Measurements from ENCODE around the gene UTY.

The UTY gene

DNA sequence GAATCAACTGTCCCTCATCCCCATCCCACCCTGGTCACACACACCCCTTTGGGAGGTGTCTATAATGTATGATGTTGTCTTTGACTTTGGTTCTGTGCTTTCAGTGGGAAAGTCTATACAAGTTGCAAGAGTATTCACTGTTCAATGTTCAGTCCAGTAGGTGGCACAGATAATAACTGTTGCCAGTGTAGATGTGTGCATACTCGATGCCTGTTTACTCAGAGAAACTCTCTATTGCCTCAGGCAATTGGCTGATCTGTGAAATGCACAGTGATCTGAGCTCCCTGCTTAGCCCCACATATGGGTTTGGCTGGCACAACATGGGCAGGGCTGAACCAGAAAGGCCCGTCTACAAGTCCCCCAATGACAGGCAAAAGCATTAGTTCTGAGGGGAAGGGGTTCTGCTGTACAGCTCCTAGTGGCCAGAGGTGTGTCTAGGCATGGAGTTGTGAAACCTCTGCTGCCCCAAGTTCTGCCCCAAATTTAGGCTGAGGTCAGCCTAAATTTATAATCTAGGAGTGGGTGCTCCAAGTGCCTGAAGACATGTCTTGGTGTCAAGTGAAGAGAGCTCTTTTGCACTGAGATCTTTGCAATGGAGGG, 252.4 kb downstream of the UTY start:
- Histone ChIP-seq H3K36me3 (ENCODE audit: control insufficient read depth in 4 of 4, insufficient read depth in 4 of 4, low read length in 3 of 4) (no peaks in the 10 kb centered on the region), H3K4me3 (ENCODE audit: control insufficient read depth in 1 of 7, extremely low read depth in 1 of 7, insufficient read depth in 4 of 7, low read depth in 2 of 7, low read length in 6 of 7) (no peak overlapping the region), H3K4me1 (ENCODE audit: control extremely low read depth in 1 of 4, control insufficient read depth in 4 of 4, insufficient read depth in 4 of 4, low read length in 3 of 4) (no peaks in the 10 kb centered on the region), H3K9me3 (ENCODE audit: control extremely low read depth in 1 of 5, control insufficient read depth in 4 of 5, insufficient read depth in 2 of 5, low read depth in 1 of 5, low read length in 4 of 5) (no peaks in the 10 kb centered on the region), H3K27me3 (replicated peaks in 2 of 5; ENCODE audit: control insufficient read depth in 4 of 5, insufficient read depth in 5 of 5, low read length in 4 of 5) (no peaks in the 10 kb centered on the region), H3K27ac (ENCODE audit: insufficient read depth in 1 of 2, low read depth in 1 of 2, low read length in 2 of 2, poor library complexity in 1 of 2, severe bottlenecking in 2 of 2) (no peak overlapping the region)
- CTCF ChIA-PET = interaction anchor here (1.4 kb wide), 1 partner anchor 390 kb away, joined by 5 read pairs; no protein-coding TSS in a partner anchor
- no peak for DNase-seq
- POLR2A ChIA-PET = no interaction called here
- WGBS (ENCODE audit: insufficient coverage) = no CpG with 5 or more reads among the region's 2 CpGs

GRCh38 chrY:13210961-13211646, 268.7 kb downstream of the UTY start:
- WGBS (ENCODE audit: insufficient coverage) = no CpG with 5 or more reads among the region's 5 CpGs
- Histone ChIP-seq H3K9me3 (ENCODE audit: control extremely low read depth in 1 of 5, control insufficient read depth in 4 of 5, insufficient read depth in 2 of 5, low read depth in 1 of 5, low read length in 4 of 5) (peaks cover 0 to 6% (median 0%) of the 10 kb centered on the region in 5 experiments), H3K36me3 (ENCODE audit: control insufficient read depth in 4 of 4, insufficient read depth in 4 of 4, low read length in 3 of 4) (no peaks in the 10 kb centered on the region), H3K4me3 (ENCODE audit: control insufficient read depth in 1 of 7, extremely low read depth in 1 of 7, insufficient read depth in 4 of 7, low read depth in 2 of 7, low read length in 6 of 7) (no peak overlapping the region), H3K27me3 (replicated peaks in 2 of 5; ENCODE audit: control insufficient read depth in 4 of 5, insufficient read depth in 5 of 5, low read length in 4 of 5) (no peaks in the 10 kb centered on the region), H3K4me1 (ENCODE audit: control extremely low read depth in 1 of 4, control insufficient read depth in 4 of 4, insufficient read depth in 4 of 4, low read length in 3 of 4) (no peaks in the 10 kb centered on the region), H3K27ac (ENCODE audit: insufficient read depth in 1 of 2, low read depth in 1 of 2, low read length in 2 of 2, poor library complexity in 1 of 2, severe bottlenecking in 2 of 2) (no peak overlapping the region)
- ChIA-PET POLR2A (no interaction called here), CTCF (no interaction called here)
- no peak for DNase-seq

DNA sequence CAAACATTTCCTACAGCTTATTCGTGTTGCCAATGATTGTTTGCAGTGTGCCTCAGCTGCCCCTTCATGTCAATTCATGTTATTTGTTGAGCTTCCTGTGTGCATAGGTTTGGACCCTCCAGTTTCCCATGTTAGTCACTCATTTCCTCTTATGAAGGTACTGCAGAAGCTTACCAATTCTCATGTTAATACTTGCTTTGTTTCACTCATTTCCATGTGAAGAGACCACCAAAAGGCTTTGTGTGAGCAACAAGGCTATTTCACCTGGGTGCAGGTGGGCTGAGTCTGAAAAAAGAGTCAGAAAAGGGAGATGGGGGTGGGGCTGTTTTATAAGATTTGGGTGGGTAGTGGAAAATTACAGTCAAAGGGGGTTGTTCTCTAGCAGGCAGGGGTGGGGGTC, 274.6 kb downstream of the UTY start:
- POLR2A ChIA-PET = no interaction called here
- CTCF ChIA-PET = no interaction called here
- Histone ChIP-seq H3K4me3 (ENCODE audit: control insufficient read depth in 1 of 7, extremely low read depth in 1 of 7, insufficient read depth in 4 of 7, low read depth in 2 of 7, low read length in 6 of 7) (no peak overlapping the region), H3K36me3 (ENCODE audit: control insufficient read depth in 4 of 4, insufficient read depth in 4 of 4, low read length in 3 of 4) (no peaks in the 10 kb centered on the region), H3K4me1 (ENCODE audit: control extremely low read depth in 1 of 4, control insufficient read depth in 4 of 4, insufficient read depth in 4 of 4, low read length in 3 of 4) (no peaks in the 10 kb centered on the region), H3K27me3 (replicated peaks in 2 of 5; ENCODE audit: control insufficient read depth in 4 of 5, insufficient read depth in 5 of 5, low read length in 4 of 5) (no peaks in the 10 kb centered on the region), H3K9me3 (ENCODE audit: control extremely low read depth in 1 of 5, control insufficient read depth in 4 of 5, insufficient read depth in 2 of 5, low read depth in 1 of 5, low read length in 4 of 5) (no peaks in the 10 kb centered on the region), H3K27ac (ENCODE audit: insufficient read depth in 1 of 2, low read depth in 1 of 2, low read length in 2 of 2, poor library complexity in 1 of 2, severe bottlenecking in 2 of 2) (no peak overlapping the region)
- DNase-seq = no peak
- no CpG with 5 or more reads among the region's 1 CpG for WGBS (ENCODE audit: insufficient coverage)

Data from common myeloid progenitor, CD34-positive (primary cell).